Fibroblast of mammary gland (primary cell): Measurements from ENCODE around the gene APBA2.

Experiments
- DNase-seq: peaks from one replicate; pipeline ENCODE4 v3.0.0-alpha.2; 2010; ENCODE audit warnings: low read depth
- H3K4me3 ChIP-seq: 2 replicates; pipeline ENCODE4 v1.5.1; 2011; ENCODE audit warnings: low read depth, mild to moderate bottlenecking, low read length, moderate library complexity; ENCODE audit not compliant: control insufficient read depth
- CTCF ChIP-seq: conservative IDR thresholded peaks from 2 replicates; pipeline ENCODE4 v1.5.1; 2011; ENCODE audit warnings: low read depth, low read length, inconsistent platforms; ENCODE audit not compliant: control insufficient read depth, insufficient read depth

Gene APBA2

GRCh38 chr15:28909958-28910500 is 24.3 kb downstream of the APBA2 start:
- DNase-seq = no peak
- TF ChIP-seq CTCF = no peak
- H3K4me3 ChIP-seq = no peak overlapping the region

- no peak for TF ChIP-seq CTCF
- H3K4me3 ChIP-seq = no peak overlapping the region
- DNase-seq = no peak
Observed at GRCh38 chr15:28911310-28911931, 25.6 kb downstream of the APBA2 start.

GRCh38 chr15:28912422-28912821 is 26.6 kb downstream of the APBA2 start:
- no peak for TF ChIP-seq CTCF
- no peak overlapping the region for H3K4me3 ChIP-seq
- no peak for DNase-seq

GRCh38 chr15:28913171-28913765 is 27.5 kb downstream of the APBA2 start:
- TF ChIP-seq CTCF = no peak
- no peak for DNase-seq
- no peak overlapping the region for H3K4me3 ChIP-seq

GRCh38 chr15:28914046-28914445 is 28.3 kb downstream of the APBA2 start:
- H3K4me3 ChIP-seq = no peak overlapping the region
- no peak for TF ChIP-seq CTCF
- no peak for DNase-seq

GRCh38 chr15:28914483-28915023 is 28.8 kb downstream of the APBA2 start:
- DNase-seq = no peak
- no peak overlapping the region for H3K4me3 ChIP-seq
- no peak for TF ChIP-seq CTCF
